SJCRH30 (cell line): ENCODE results near the gene XCR1. TPM values are rescaled to one million over a fixed set of nuclear protein-coding genes. Genes with fewer than 3 reads are reported as not detected.

Experiments used
- DNase-seq, 2 experiments: peaks; one replicate each; pipeline ENCODE4 v3.0.0-alpha.2; 2015 to 2020
- H3K27ac ChIP-seq: fragments of 250-450 bp; sonication (Bioruptor Pico); 2 replicates; pipeline ENCODE4 v1.5.1; 2020; ENCODE audit warnings: mild to moderate bottlenecking, moderate library complexity
- H3K27me3 ChIP-seq: fragments of 250-450 bp; sonication (Bioruptor Pico); 2 replicates; pipeline ENCODE4 v1.5.1; 2020; ENCODE audit warnings: mild to moderate bottlenecking, moderate library complexity
- H3K36me3 ChIP-seq: fragments of 250-450 bp; sonication (Bioruptor Pico); 2 replicates; pipeline ENCODE4 v1.5.1; 2020; ENCODE audit warnings: mild to moderate bottlenecking, moderate library complexity
- H3K4me1 ChIP-seq: fragments of 250-450 bp; sonication (Bioruptor Pico); 2 replicates; pipeline ENCODE4 v1.5.1; 2020; ENCODE audit warnings: mild to moderate bottlenecking, moderate library complexity
- H3K4me3 ChIP-seq: fragments of 250-450 bp; sonication (Bioruptor Pico); 2 replicates; pipeline ENCODE4 v1.5.1; 2020; ENCODE audit warnings: mild to moderate bottlenecking, moderate library complexity
- H3K9me3 ChIP-seq: fragments of 250-450 bp; sonication (Bioruptor Pico); replicated peaks from 2 replicates; pipeline ENCODE4 v1.5.1; 2020; ENCODE audit warnings: mild to moderate bottlenecking, moderate library complexity
- total RNA-seq: library from RNA; depleted of rRNA; stranded (reverse); fragments of >200 nt; shearing (Covaris generic); gene quantifications from 2 replicates; pipeline ENCODE4 v1.2.3, GENCODE V29; 2014; rRNA removed

XCR1 gene
- total RNA-seq, 1 experiment from 2014 or later, result not detected

- Histone ChIP-seq H3K36me3 (no peaks in the 10 kb centered on the region), H3K4me3 (no peak overlapping the region), H3K4me1 (no peaks in the 10 kb centered on the region), H3K9me3 (no peaks in the 10 kb centered on the region), H3K27me3 (no peaks in the 10 kb centered on the region), H3K27ac (no peak overlapping the region)
- no peak for DNase-seq
Measured at GRCh38 chr3:45974686-45975085, 52.6 kb downstream of the XCR1 start.

DNA sequence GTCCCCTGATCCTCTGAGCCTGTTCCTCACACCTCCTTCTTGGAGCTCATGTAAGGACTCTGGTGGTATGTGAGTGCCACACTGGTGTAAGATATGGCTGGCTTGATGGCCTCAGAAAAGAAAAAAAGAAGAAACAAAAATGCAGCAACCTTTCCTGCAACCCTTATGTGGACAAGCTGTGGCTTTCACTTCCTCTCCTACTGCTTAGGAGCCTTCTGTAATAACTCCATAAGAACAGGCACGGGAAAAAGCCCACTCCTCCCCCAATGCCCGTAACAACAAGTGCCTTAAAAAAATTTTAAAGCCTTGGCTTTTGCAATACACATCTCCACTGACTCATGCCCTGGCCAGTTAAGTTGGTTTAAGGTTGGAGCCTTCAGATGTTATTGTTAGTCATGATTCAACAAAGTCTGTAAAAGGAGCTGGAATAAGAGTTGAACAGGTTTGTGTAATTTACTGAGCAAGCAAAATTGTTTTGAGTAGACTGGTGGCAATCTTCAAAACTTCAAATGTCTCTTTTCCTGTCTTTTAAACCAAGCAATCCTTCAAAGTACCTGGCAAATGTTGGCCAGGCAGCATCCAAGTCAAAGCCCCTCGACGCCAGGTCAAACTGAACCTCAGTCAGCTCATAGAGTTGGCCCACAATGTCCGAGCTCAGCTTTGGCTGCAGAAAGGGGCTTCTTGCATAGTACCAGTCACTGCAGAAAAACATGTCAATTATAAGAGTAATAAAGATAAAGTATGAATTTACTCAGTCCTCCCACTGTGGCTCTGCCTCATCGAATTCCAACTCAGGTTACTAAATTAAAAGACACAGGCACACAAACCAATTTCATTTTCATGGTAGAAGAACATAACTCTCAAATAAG lies 54.5 kb downstream of the XCR1 start:
- no peaks in the 10 kb centered on the region for H3K27me3 ChIP-seq
- H3K36me3 ChIP-seq, result no peaks in the 10 kb centered on the region
- no peak overlapping the region for H3K27ac ChIP-seq
- H3K9me3 ChIP-seq, result no peaks in the 10 kb centered on the region
- H3K4me3 ChIP-seq, result no peak overlapping the region
- no peaks in the 10 kb centered on the region for H3K4me1 ChIP-seq
- DNase-seq, result no peak

DNA sequence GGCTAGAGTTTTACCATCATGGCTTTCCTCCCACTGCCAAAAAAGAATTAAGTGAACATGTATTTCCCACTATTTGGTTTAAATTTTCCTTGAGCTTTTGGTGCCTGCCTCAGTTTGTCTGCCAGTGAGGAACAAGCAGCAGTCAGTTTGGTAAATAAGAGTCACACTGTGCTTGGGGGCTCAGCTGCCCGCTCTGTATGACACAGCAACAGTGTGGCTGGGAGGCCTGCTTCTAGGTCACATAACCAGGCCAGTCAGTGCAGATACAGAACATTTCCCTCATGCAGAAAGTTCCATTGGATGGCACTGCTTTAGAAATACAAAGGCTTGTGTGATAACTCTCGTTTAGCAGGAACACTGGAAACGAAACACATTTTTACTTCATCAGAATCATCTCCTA lies 57.3 kb downstream of the XCR1 start:
- Histone ChIP-seq H3K4me3 (no peak overlapping the region), H3K36me3 (no peaks in the 10 kb centered on the region), H3K4me1 (no peaks in the 10 kb centered on the region), H3K27me3 (no peaks in the 10 kb centered on the region), H3K27ac (no peak overlapping the region), H3K9me3 (no peaks in the 10 kb centered on the region)
- DNase-seq, result no peak

DNA sequence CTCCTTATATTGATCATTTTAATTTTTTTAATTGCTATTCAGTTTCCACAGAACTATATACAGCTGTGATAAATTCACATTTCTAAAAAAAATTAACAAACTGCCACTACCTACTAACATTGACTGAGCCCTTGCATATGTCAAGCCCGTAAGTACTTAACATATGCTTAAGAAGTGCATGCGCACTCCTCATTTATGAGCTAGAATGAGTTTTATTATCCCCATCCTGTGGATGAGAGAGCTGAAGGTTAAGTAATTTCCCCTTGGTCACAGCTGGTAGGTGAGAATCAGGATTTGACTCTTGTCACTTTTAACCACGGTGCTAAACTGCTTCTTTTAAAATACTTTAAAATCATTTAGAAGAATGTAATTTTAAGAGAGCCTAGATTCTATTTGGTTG lies 58.2 kb downstream of the XCR1 start:
- no peak for DNase-seq
- Histone ChIP-seq H3K27me3 (no peaks in the 10 kb centered on the region), H3K9me3 (no peaks in the 10 kb centered on the region), H3K27ac (no peak overlapping the region), H3K4me3 (no peak overlapping the region), H3K36me3 (no peaks in the 10 kb centered on the region), H3K4me1 (no peaks in the 10 kb centered on the region)

GRCh38 chr3:45968706-45969105 lies 58.6 kb downstream of the XCR1 start:
- H3K36me3 ChIP-seq, result no peaks in the 10 kb centered on the region
- no peak overlapping the region for H3K4me3 ChIP-seq
- H3K4me1 ChIP-seq, result no peaks in the 10 kb centered on the region
- no peaks in the 10 kb centered on the region for H3K27me3 ChIP-seq
- no peak overlapping the region for H3K27ac ChIP-seq
- no peaks in the 10 kb centered on the region for H3K9me3 ChIP-seq
- no peak for DNase-seq

GRCh38 chr3:45968149-45968548 lies 59.1 kb downstream of the XCR1 start:
- H3K36me3 ChIP-seq, result no peaks in the 10 kb centered on the region
- H3K9me3 ChIP-seq, result no peaks in the 10 kb centered on the region
- no peak overlapping the region for H3K4me3 ChIP-seq
- no peak for DNase-seq
- no peak overlapping the region for H3K27ac ChIP-seq
- no peaks in the 10 kb centered on the region for H3K27me3 ChIP-seq
- H3K4me1 ChIP-seq, result no peaks in the 10 kb centered on the region

GRCh38 chr3:45967724-45968123 lies 59.6 kb downstream of the XCR1 start:
- Histone ChIP-seq H3K36me3 (no peaks in the 10 kb centered on the region), H3K27me3 (no peaks in the 10 kb centered on the region), H3K4me1 (no peaks in the 10 kb centered on the region), H3K27ac (no peak overlapping the region), H3K4me3 (no peak overlapping the region), H3K9me3 (no peaks in the 10 kb centered on the region)
- DNase-seq, result no peak

Other genes with a start within 250 kb of the XCR1 start
- not detected in 2 replicates for gene SLC6A20, start 230.9 kb downstream of the XCR1 start, total RNA-seq
- 10.0 and 14.1 TPM in 2 replicates for gene LZTFL1, start 185.4 kb downstream of the XCR1 start, total RNA-seq
- gene CCR9, start 140.9 kb downstream of the XCR1 start, total RNA-seq, result not detected in 2 replicates
- not detected in 2 replicates for gene CXCR6, start 84.0 kb downstream of the XCR1 start, total RNA-seq
- gene FYCO1, start 31.7 kb downstream of the XCR1 start, total RNA-seq, result 6.5 and 7.2 TPM in 2 replicates
- not detected in 2 replicates for gene CCR1, start 180.8 kb upstream of the XCR1 start, total RNA-seq
- gene CCR3, start 215.0 kb upstream of the XCR1 start, total RNA-seq, result not detected in 2 replicates